GM12878 (cell line): Measurements from ENCODE around the gene SLC35F6. TPM values are rescaled to one million over a fixed set of nuclear protein-coding genes. Genes with fewer than 3 reads are reported as not detected.
"Not testable (repeated sequence)": the region's sequence is repeated elsewhere in the genome, so short reads cannot be mapped to it uniquely, and the experiment has no call there.

ENCODE experiments used
- ATAC-seq: fragments of 200-7000 bp; cut with Tn5 transposase; 3 replicates; pipeline ENCODE4 v1.9.1; 2020; ENCODE audit warnings: mild to moderate bottlenecking, moderate library complexity
- BruUV-seq: library from RNA; stranded (reverse); fragments of 400-500 nt; replicated peaks from 2 replicates; lab custom pipeline; 2021; lab: Mats Ljungman, UMichigan
- CTCF ChIA-PET: fragments of 300-600 bp; sonication (Branson Sonifier 250); formaldehyde crosslinking; extraction: SDS; loops from one replicate; lab custom pipeline; 2021; ENCODE audit warnings: inconsistent platforms; lab: Yijun Ruan, JAX
- POLR2A ChIA-PET: fragments of 350-600 bp; formaldehyde crosslinking; extraction: SDS; loops from one replicate; lab custom pipeline; 2021; ENCODE audit warnings: inconsistent platforms; lab: Charles Lee
- RAD21 ChIA-PET: fragments of 300-600 bp; sonication (Branson Sonifier 250); formaldehyde crosslinking; loops from one replicate; lab custom pipeline; 2023; ENCODE audit warnings: antibody characterized with exemption; ENCODE audit not compliant: unreplicated experiment; lab: Charles Lee
- SMC1A ChIA-PET: fragments of 300-600 bp; sonication (Branson Sonifier 250); formaldehyde crosslinking; loops from one replicate; lab custom pipeline; 2023; ENCODE audit not compliant: unreplicated experiment, uncharacterized antibody; lab: Charles Lee
- DNase-seq: peaks from one replicate; pipeline ENCODE4 v3.0.0-alpha.2; 2011; ENCODE audit warnings: low read depth, low spot score
- FAIRE-seq: peaks from 3 replicates; lab custom pipeline; 2011; peaks lifted over from hg19 to GRCh38; lab: Jason Lieb, UNC
- H2AFZ ChIP-seq: 2 replicates; pipeline ENCODE4 v1.6.0; 2011; ENCODE audit warnings: low read depth, low read length, control low read depth; ENCODE audit not compliant: control insufficient read depth
- H3K27ac ChIP-seq: 2 replicates; pipeline ENCODE4 v1.5.1; 2011; ENCODE audit warnings: control low read depth; ENCODE audit not compliant: control insufficient read depth, insufficient read depth
- H3K27me3 ChIP-seq, 2 experiments: replicated peaks in 1 of 2; 2 replicates each; pipeline versions ENCODE4 v1.6.0 to v1.6.1; 2011; ENCODE audit warnings: low read length in 1 of 2; ENCODE audit not compliant: control insufficient read depth in 2 of 2, insufficient read depth in 2 of 2
- H3K36me3 ChIP-seq, 2 experiments: 2 replicates each; pipeline ENCODE4 v1.5.1; 2011; ENCODE audit warnings: low read length in 1 of 2; ENCODE audit not compliant: control insufficient read depth in 2 of 2, insufficient read depth in 2 of 2
- H3K4me1 ChIP-seq: 2 replicates; pipeline ENCODE4 v1.6.1; 2011; ENCODE audit warnings: mild to moderate bottlenecking, low read length, moderate library complexity, mixed read lengths; ENCODE audit not compliant: control insufficient read depth, insufficient read depth
- H3K4me2 ChIP-seq: 2 replicates; pipeline ENCODE4 v1.6.0; 2011; ENCODE audit warnings: control low read depth; ENCODE audit not compliant: control insufficient read depth, insufficient read depth
- H3K4me3 ChIP-seq: fragments of 200-600 bp; sonication (generic); 2 replicates; pipeline ENCODE4 v1.5.1; 2016
- H3K79me2 ChIP-seq: 2 replicates; pipeline ENCODE4 v1.6.0; 2011; ENCODE audit warnings: low read length; ENCODE audit not compliant: control insufficient read depth, insufficient read depth
- H3K9ac ChIP-seq: 2 replicates; pipeline ENCODE4 v1.8.0; 2011; ENCODE audit warnings: low read length, control low read depth, mixed read lengths; ENCODE audit not compliant: control insufficient read depth, insufficient read depth
- H3K9me3 ChIP-seq: replicated peaks from 3 replicates; pipeline ENCODE4 v1.5.1; 2011; ENCODE audit warnings: mild to moderate bottlenecking, low read length; ENCODE audit not compliant: control insufficient read depth, insufficient read depth
- H4K20me1 ChIP-seq: 2 replicates; pipeline ENCODE4 v1.6.0; 2011; ENCODE audit not compliant: control insufficient read depth, insufficient read depth
- CEBPZ ChIP-seq: fragments of 150-350 bp; IDR thresholded peaks from 2 replicates; pipeline ENCODE4 v1.6.1; 2016; ENCODE audit warnings: low read depth, low read length
- IRF4 ChIP-seq: IDR thresholded peaks from 2 replicates; pipeline ENCODE4 v1.6.1; 2011; ENCODE audit warnings: low read depth, low read length
- ZBED1 ChIP-seq: IDR thresholded peaks from 2 replicates; pipeline ENCODE4 v1.6.1; 2016; ENCODE audit warnings: borderline replicate concordance
- WGBS: methylation state at CpG from one replicate; pipeline ENCODE4 v1.1.6; 2016; ENCODE audit warnings: low lambda C conversion rate; ENCODE audit not compliant: insufficient replicate concordance, insufficient coverage; ENCODE audit errors: missing lambda C conversion rate; 5-methylcytosine and 5-hydroxymethylcytosine counted together
- in situ Hi-C: fragments of 300-500 bp; cut with MboI; formaldehyde crosslinking; loops from 9 replicates; pipeline ENCODE4 v1.14.3; 2018; ENCODE audit warnings: mixed read lengths
- intact Hi-C: fragments of 100-400 bp; cut with micrococcal nuclease; formaldehyde crosslinking; loops from one replicate; pipeline ENCODE4 v1.14.2; 2022; ENCODE audit not compliant: unreplicated experiment
- polyA plus RNA-seq, 11 experiments: library from polyadenylated mRNA; depleted of rRNA in 4 of 11; unstranded in 6 of 11; stranded (reverse) in 5 of 11; fragments of >200 nt; fragmentation: Nextera tagmentation in 4 of 11; fragmentation: Illumina TruSeq in 1 of 11; extraction: Ambion mirVana in 4 of 11; extraction: Trizol in 1 of 11; gene quantifications; 1 replicate in 1 of 11; 2 replicates in 10 of 11; pipeline versions ENCODE4 v1.2.1 to v1.2.3, GENCODE V29; 2011 to 2016; ENCODE audit warnings: inconsistent platforms in 2 of 11, missing spikeins in 2 of 11, low read depth in 1 of 11
- total RNA-seq, 4 experiments: library from RNA; depleted of rRNA in 3 of 4; stranded (reverse); fragments of >200 nt in 3 of 4; fragmentation: Illumina TruSeq in 1 of 4; extraction: Trizol in 1 of 4; gene quantifications; 2 replicates each; pipeline versions ENCODE4 v1.2.1 to v1.2.3, GENCODE V29; 2013 to 2021

The SLC35F6 gene
- total and polyA plus RNA-seq, 10 of the 15 experiments (the other 5 are each of a cell fraction or from before 2014, with no cell fraction given), result 4.0 to 10.5 (median 8.0) TPM

- POLR2A ChIA-PET, H3K4me2 ChIP-seq, H3K79me2 ChIP-seq, H3K36me3 ChIP-seq, H2AFZ ChIP-seq, SMC1A ChIA-PET, intact Hi-C loops, H3K9ac ChIP-seq, H3K9me3 ChIP-seq, DNase-seq, H3K4me3 ChIP-seq, FAIRE-seq, RAD21 ChIA-PET, H4K20me1 ChIP-seq, CTCF ChIA-PET, BruUV-seq, H3K27me3 ChIP-seq, H3K4me1 ChIP-seq, ATAC-seq, H3K27ac ChIP-seq, in situ Hi-C loops: not testable (repeated sequence)
- WGBS, result 76% methylated on average over 11 of the region's 11 CpGs
Observed at GRCh38 chr2:26750467-26750866, 13.6 kb upstream of the SLC35F6 start.

- H3K4me1 ChIP-seq, result peaks cover 11% of the 10 kb centered on the region
- intact Hi-C loops (no loop called here), in situ Hi-C loops (no loop called here)
- H3K27me3 ChIP-seq, result no peaks in the 10 kb centered on the region
- H2AFZ ChIP-seq, result no peak overlapping the region; the same call in 1 of the 2 replicates
- WGBS, result 61% methylated on average over 3 of the region's 3 CpGs
- CTCF ChIA-PET, result interaction anchor here (0.9 to 1.7 kb wide), 4 partner anchors 9 to 145 kb away, joined by 3 to 6 read pairs (median 3); no protein-coding TSS in a partner anchor
- no peaks in the 10 kb centered on the region for H3K79me2 ChIP-seq
- no peaks in the 10 kb centered on the region for H4K20me1 ChIP-seq
- H3K27ac ChIP-seq, result no peak overlapping the region
- H3K9me3 ChIP-seq, result no peaks in the 10 kb centered on the region
- SMC1A ChIA-PET, result no interaction called here
- H3K4me3 ChIP-seq, result no peak overlapping the region
- DNase-seq, result no peak
- no peak for TF ChIP-seq IRF4
- TF ChIP-seq ZBED1, result no peak
- no peak for TF ChIP-seq CEBPZ
- TF ChIP-seq, all 136 proteins: peak for 0
- no peaks in the 10 kb centered on the region for H3K36me3 ChIP-seq
- H3K4me2 ChIP-seq, result no peak overlapping the region
- ChIA-PET POLR2A (no interaction called here), RAD21 (no interaction called here)
- no peak for ATAC-seq
- BruUV-seq, result no TSS peak
- no peak for FAIRE-seq
- H3K9ac ChIP-seq, result no peak overlapping the region
Observed at GRCh38 chr2:26752656-26753055, 11.4 kb upstream of the SLC35F6 start.
